HEK293 (cell line): ENCODE results near the gene HOXC5.
A peak's percentile ranks its signal among the peaks of the same experiment; 100 is the strongest.

Source experiments
- BCL11A ChIP-seq: fragments of 450-650 bp; formaldehyde crosslinking; IDR thresholded peaks from 2 replicates; pipeline ENCODE4 v1.5.1; 2016; ENCODE audit warnings: low read depth, missing biosample characterization, missing genetic modification characterization
- SCRT1 ChIP-seq: fragments of 450-650 bp; formaldehyde crosslinking; IDR thresholded peaks from 2 replicates; pipeline ENCODE4 v1.5.1; 2016; ENCODE audit warnings: missing biosample characterization, missing genetic modification characterization, borderline replicate concordance
- ZFHX2 ChIP-seq: fragments of 450-650 bp; formaldehyde crosslinking; conservative IDR thresholded peaks from 2 replicates; pipeline ENCODE4 v1.5.1; 2016; ENCODE audit warnings: missing biosample characterization, missing genetic modification characterization
- ZNF202 ChIP-seq: fragments of 450-650 bp; formaldehyde crosslinking; IDR thresholded peaks from 2 replicates; pipeline ENCODE4 v1.5.1; 2016; ENCODE audit warnings: missing biosample characterization, missing genetic modification characterization, borderline replicate concordance
- ZNF335 ChIP-seq: fragments of 450-650 bp; formaldehyde crosslinking; conservative IDR thresholded peaks from 2 replicates; pipeline ENCODE4 v1.5.1; 2016; ENCODE audit warnings: missing biosample characterization, missing genetic modification characterization
- ZNF350 ChIP-seq: fragments of 450-650 bp; formaldehyde crosslinking; IDR thresholded peaks from 2 replicates; pipeline ENCODE4 v1.5.0; 2017; ENCODE audit warnings: missing biosample characterization, mild to moderate bottlenecking, missing genetic modification characterization
- ZNF529 ChIP-seq: fragments of 450-650 bp; formaldehyde crosslinking; IDR thresholded peaks from 2 replicates; pipeline ENCODE4 v1.5.1; 2017; ENCODE audit warnings: missing genetic modification characterization, missing biosample characterization; ENCODE audit not compliant: insufficient replicate concordance
- ZNF600 ChIP-seq: fragments of 450-650 bp; formaldehyde crosslinking; IDR thresholded peaks from 2 replicates; pipeline ENCODE4 v1.5.1; 2016; ENCODE audit warnings: missing biosample characterization, missing genetic modification characterization
- ZNF664 ChIP-seq: fragments of 450-650 bp; formaldehyde crosslinking; IDR thresholded peaks from 2 replicates; pipeline ENCODE4 v1.5.1; 2016; ENCODE audit warnings: missing biosample characterization, missing genetic modification characterization
- ZNF768 ChIP-seq: fragments of 450-650 bp; formaldehyde crosslinking; IDR thresholded peaks from 2 replicates; pipeline ENCODE4 v1.5.1; 2018; ENCODE audit warnings: missing biosample characterization, mild to moderate bottlenecking, missing genetic modification characterization
- TF ChIP-seq, protein P1 (sequence below): fragments of 450-650 bp; formaldehyde crosslinking; IDR thresholded peaks from 2 replicates; pipeline ENCODE4 v1.5.1; 2016; ENCODE audit warnings: missing biosample characterization, missing genetic modification characterization
- TF ChIP-seq, protein P2 (sequence below): fragments of 450-650 bp; formaldehyde crosslinking; IDR thresholded peaks from 2 replicates; pipeline ENCODE4 v1.5.1; 2017; ENCODE audit warnings: missing biosample characterization, missing genetic modification characterization
- TF ChIP-seq, protein P3 (sequence below): fragments of 450-650 bp; formaldehyde crosslinking; IDR thresholded peaks from 2 replicates; pipeline ENCODE4 v1.5.1; 2016; ENCODE audit warnings: missing biosample characterization, missing genetic modification characterization
- TF ChIP-seq, protein P4 (sequence below): fragments of 450-650 bp; formaldehyde crosslinking; IDR thresholded peaks from 2 replicates; pipeline ENCODE4 v1.5.0; 2017; ENCODE audit warnings: missing biosample characterization, missing genetic modification characterization, borderline replicate concordance
- TF ChIP-seq, protein P5 (sequence below): fragments of 450-650 bp; formaldehyde crosslinking; IDR thresholded peaks from 2 replicates; pipeline ENCODE4 v1.5.1; 2016; ENCODE audit warnings: missing biosample characterization, missing genetic modification characterization

HOXC5 gene

DNA sequence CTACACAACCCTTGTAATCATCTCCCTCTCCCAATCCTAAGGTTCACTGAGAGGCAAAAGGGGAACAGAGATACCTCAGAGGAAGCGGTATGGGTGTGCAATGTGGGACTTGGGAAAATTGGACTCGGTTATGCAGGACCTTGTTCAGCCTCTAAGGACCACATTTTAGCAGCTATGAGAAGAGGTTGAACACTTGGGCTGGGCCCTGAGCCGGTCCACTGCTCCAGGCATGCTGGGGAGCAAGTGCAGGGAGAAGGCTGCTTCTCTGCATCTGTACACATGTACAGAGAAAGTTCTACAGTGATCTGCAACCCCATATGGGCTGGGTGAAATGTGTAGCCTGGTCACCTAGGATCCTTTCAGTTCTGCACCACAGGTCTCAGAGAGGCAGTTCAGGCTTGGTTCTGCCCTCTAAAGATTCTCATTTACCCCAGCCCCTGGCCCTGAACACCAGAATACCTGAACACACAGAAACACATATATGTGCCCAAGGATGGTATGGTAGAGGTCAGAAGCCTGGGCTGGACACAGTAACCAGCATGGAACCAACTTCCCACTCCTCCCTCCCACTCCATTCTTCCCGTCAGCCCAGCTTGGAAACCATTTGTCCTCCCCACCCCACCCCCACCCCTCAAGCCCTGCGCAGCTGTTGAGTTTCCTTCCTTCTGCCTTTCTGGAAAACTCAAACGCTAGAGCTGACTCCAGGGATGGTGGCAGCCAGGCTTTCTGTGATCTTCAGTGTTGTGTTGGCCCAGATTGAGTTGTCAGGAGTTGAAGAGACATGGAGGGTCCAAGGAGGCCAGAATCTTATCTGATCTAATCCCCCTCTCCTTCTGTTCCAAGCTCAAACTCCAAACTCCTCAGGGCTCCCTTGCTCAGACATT lies 10.4 kb downstream of the HOXC5 start (continued):
- TF ChIP-seq, protein P1, sequence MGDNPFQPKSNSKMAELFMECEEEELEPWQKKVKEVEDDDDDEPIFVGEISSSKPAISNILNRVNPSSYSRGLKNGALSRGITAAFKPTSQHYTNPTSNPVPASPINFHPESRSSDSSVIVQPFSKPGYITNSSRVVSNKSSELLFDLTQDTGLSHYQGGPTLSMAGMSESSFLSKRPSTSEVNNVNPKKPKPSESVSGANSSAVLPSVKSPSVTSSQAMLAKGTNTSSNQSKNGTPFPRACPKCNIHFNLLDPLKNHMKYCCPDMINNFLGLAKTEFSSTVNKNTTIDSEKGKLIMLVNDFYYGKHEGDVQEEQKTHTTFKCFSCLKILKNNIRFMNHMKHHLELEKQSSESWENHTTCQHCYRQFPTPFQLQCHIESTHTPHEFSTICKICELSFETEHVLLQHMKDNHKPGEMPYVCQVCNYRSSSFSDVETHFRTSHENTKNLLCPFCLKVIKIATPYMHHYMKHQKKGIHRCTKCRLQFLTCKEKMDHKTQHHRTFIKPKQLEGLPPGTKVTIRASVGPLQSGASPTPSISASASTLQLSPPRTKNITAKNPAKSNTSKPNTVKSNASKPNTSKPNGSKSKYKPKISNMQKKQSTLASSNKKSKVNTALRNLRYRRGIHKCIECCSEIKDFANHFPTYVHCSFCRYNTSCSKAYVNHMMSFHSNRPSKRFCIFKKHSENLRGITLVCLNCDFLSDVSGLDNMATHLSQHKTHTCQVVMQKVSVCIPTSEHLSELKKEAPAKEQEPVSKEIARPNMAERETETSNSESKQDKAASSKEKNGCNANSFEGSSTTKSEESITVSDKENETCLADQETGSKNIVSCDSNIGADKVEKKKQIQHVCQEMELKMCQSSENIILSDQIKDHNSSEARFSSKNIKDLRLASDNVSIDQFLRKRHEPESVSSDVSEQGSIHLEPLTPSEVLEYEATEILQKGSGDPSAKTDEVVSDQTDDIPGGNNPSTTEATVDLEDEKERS (tag by site-specific recombination) = no peak
- TF ChIP-seq ZNF768 (tag by site-specific recombination) (no peak), SCRT1 (no peak), ZNF600 (tag by site-specific recombination) (peak; percentile 75), ZFHX2 (tag by site-specific recombination) (peak; percentile 67), ZNF350 (no peak), ZNF664 (tag by site-specific recombination) (no peak), ZNF335 (peak; percentile 2; the same call in 1 of the 2 replicates), ZNF529 (tag by site-specific recombination) (no peak), BCL11A (no peak), ZNF202 (no peak)
- TF ChIP-seq, protein P2, sequence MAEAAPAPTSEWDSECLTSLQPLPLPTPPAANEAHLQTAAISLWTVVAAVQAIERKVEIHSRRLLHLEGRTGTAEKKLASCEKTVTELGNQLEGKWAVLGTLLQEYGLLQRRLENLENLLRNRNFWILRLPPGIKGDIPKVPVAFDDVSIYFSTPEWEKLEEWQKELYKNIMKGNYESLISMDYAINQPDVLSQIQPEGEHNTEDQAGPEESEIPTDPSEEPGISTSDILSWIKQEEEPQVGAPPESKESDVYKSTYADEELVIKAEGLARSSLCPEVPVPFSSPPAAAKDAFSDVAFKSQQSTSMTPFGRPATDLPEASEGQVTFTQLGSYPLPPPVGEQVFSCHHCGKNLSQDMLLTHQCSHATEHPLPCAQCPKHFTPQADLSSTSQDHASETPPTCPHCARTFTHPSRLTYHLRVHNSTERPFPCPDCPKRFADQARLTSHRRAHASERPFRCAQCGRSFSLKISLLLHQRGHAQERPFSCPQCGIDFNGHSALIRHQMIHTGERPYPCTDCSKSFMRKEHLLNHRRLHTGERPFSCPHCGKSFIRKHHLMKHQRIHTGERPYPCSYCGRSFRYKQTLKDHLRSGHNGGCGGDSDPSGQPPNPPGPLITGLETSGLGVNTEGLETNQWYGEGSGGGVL (tag by site-specific recombination) = no peak
- TF ChIP-seq, protein P3, sequence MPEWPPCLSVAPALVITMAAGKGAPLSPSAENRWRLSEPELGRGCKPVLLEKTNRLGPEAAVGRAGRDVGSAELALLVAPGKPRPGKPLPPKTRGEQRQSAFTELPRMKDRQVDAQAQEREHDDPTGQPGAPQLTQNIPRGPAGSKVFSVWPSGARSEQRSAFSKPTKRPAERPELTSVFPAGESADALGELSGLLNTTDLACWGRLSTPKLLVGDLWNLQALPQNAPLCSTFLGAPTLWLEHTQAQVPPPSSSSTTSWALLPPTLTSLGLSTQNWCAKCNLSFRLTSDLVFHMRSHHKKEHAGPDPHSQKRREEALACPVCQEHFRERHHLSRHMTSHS (tag by site-specific recombination) = no peak
- TF ChIP-seq, protein P4, sequence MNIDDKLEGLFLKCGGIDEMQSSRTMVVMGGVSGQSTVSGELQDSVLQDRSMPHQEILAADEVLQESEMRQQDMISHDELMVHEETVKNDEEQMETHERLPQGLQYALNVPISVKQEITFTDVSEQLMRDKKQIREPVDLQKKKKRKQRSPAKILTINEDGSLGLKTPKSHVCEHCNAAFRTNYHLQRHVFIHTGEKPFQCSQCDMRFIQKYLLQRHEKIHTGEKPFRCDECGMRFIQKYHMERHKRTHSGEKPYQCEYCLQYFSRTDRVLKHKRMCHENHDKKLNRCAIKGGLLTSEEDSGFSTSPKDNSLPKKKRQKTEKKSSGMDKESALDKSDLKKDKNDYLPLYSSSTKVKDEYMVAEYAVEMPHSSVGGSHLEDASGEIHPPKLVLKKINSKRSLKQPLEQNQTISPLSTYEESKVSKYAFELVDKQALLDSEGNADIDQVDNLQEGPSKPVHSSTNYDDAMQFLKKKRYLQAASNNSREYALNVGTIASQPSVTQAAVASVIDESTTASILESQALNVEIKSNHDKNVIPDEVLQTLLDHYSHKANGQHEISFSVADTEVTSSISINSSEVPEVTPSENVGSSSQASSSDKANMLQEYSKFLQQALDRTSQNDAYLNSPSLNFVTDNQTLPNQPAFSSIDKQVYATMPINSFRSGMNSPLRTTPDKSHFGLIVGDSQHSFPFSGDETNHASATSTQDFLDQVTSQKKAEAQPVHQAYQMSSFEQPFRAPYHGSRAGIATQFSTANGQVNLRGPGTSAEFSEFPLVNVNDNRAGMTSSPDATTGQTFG (tag by site-specific recombination) = no peak
- TF ChIP-seq, protein P5, sequence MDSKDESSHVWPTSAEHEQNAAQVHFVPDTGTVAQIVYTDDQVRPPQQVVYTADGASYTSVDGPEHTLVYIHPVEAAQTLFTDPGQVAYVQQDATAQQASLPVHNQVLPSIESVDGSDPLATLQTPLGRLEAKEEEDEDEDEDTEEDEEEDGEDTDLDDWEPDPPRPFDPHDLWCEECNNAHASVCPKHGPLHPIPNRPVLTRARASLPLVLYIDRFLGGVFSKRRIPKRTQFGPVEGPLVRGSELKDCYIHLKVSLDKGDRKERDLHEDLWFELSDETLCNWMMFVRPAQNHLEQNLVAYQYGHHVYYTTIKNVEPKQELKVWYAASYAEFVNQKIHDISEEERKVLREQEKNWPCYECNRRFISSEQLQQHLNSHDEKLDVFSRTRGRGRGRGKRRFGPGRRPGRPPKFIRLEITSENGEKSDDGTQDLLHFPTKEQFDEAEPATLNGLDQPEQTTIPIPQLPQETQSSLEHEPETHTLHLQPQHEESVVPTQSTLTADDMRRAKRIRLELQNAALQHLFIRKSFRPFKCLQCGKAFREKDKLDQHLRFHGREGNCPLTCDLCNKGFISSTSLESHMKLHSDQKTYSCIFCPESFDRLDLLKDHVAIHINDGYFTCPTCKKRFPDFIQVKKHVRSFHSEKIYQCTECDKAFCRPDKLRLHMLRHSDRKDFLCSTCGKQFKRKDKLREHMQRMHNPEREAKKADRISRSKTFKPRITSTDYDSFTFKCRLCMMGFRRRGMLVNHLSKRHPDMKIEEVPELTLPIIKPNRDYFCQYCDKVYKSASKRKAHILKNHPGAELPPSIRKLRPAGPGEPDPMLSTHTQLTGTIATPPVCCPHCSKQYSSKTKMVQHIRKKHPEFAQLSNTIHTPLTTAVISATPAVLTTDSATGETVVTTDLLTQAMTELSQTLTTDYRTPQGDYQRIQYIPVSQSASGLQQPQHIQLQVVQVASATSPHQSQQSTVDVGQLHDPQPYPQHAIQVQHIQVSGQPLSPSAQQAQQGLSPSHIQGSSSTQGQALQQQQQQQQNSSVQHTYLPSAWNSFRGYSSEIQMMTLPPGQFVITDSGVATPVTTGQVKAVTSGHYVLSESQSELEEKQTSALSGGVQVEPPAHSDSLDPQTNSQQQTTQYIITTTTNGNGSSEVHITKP (tag by site-specific recombination) = 0 out of 2 replicates have a peak, but pooled peaks have one; percentile 49
- TF ChIP-seq, all 188 proteins: peak for 5
